GM21723 (cell line): ENCODE data around the gene TMEM131L.

ENCODE experiments used
- ATAC-seq: cut with Tn5 transposase; IDR thresholded peaks from one replicate; pipeline ENCODE4 v1.9.1; 2021; ENCODE audit warnings: mild to moderate bottlenecking, moderate library complexity; ENCODE audit not compliant: unreplicated experiment

Gene TMEM131L

GRCh38 chr4:153570228-153570973 is 104.2 kb downstream of the TMEM131L start:
- ATAC-seq: peak; percentile 58

GRCh38 chr4:153571006-153571545 is 104.9 kb downstream of the TMEM131L start:
- no peak for ATAC-seq

GRCh38 chr4:153572609-153573008 is 106.4 kb downstream of the TMEM131L start:
- no peak for ATAC-seq

- no peak for ATAC-seq
Observed at GRCh38 chr4:153573221-153573620, 107.1 kb downstream of the TMEM131L start.

GRCh38 chr4:153573881-153574802 is 108.0 kb downstream of the TMEM131L start:
- peak; percentile 58 for ATAC-seq

- ATAC-seq: no peak
Observed at GRCh38 chr4:153576443-153576774, 110.2 kb downstream of the TMEM131L start.

GRCh38 chr4:153577053-153577452 is 110.9 kb downstream of the TMEM131L start:
- ATAC-seq: no peak

GRCh38 chr4:153579410-153579809 is 113.2 kb downstream of the TMEM131L start:
- ATAC-seq: no peak

- no peak for ATAC-seq
Observed at GRCh38 chr4:153579872-153580271, 113.7 kb downstream of the TMEM131L start.

GRCh38 chr4:153582954-153583702 is 117.0 kb downstream of the TMEM131L start:
- no peak for ATAC-seq

- no peak for ATAC-seq
Observed at GRCh38 chr4:153585026-153585425, 118.9 kb downstream of the TMEM131L start.

GRCh38 chr4:153589703-153590595 is 123.8 kb downstream of the TMEM131L start:
- no peak for ATAC-seq

- ATAC-seq: no peak
Observed at GRCh38 chr4:153591441-153591840, 125.3 kb downstream of the TMEM131L start.

GRCh38 chr4:153592064-153592463 is 125.9 kb downstream of the TMEM131L start:
- no peak for ATAC-seq

- ATAC-seq: no peak
Observed at GRCh38 chr4:153593161-153593560, 127.0 kb downstream of the TMEM131L start.

- no peak for ATAC-seq
Observed at GRCh38 chr4:153594210-153594609, 128.1 kb downstream of the TMEM131L start.

GRCh38 chr4:153595894-153596601 is 129.9 kb downstream of the TMEM131L start:
- ATAC-seq: no peak

- ATAC-seq: no peak
Observed at GRCh38 chr4:153602758-153603157, 136.6 kb downstream of the TMEM131L start.

- no peak for ATAC-seq
Observed at GRCh38 chr4:153603258-153603657, 137.1 kb downstream of the TMEM131L start.
